ENCODE data around the gene ADCY5. TPM values are rescaled to one million over a fixed set of nuclear protein-coding genes. Genes with fewer than 3 reads are reported as not detected.
"Not testable (repeated sequence)": the region's sequence is repeated elsewhere in the genome, so short reads cannot be mapped to it uniquely, and the experiment has no call there.

Gene ADCY5
- total RNA-seq, 1 donor from 2014 or later, result 27.8 TPM

GRCh38 chr3:123261666-123262065 lies 187.2 kb downstream of the ADCY5 start:
- DNase-seq (ENCODE audit: low spot score), result no peak

- no peak for DNase-seq (ENCODE audit: low spot score)
Measured at GRCh38 chr3:123258811-123259420, 190.0 kb downstream of the ADCY5 start.

GRCh38 chr3:123258359-123258758 lies 190.5 kb downstream of the ADCY5 start:
- no peak for DNase-seq (ENCODE audit: low spot score)

GRCh38 chr3:123256256-123256655 lies 192.6 kb downstream of the ADCY5 start:
- no peak for DNase-seq (ENCODE audit: low spot score)

- no peak for DNase-seq (ENCODE audit: low spot score)
Measured at GRCh38 chr3:123246866-123247265, 202.0 kb downstream of the ADCY5 start.

- no peak for DNase-seq (ENCODE audit: low spot score)
Measured at GRCh38 chr3:123244128-123244527, 204.8 kb downstream of the ADCY5 start.

GRCh38 chr3:123239756-123240155 lies 209.1 kb downstream of the ADCY5 start:
- DNase-seq (ENCODE audit: low spot score), result no peak

GRCh38 chr3:123239186-123239585 lies 209.7 kb downstream of the ADCY5 start:
- DNase-seq (ENCODE audit: low spot score), result not testable (repeated sequence)

- DNase-seq (ENCODE audit: low spot score), result no peak
Measured at GRCh38 chr3:123236902-123237301, 212.0 kb downstream of the ADCY5 start.

Other genes with a start within 250 kb of the ADCY5 start
- gene SEC22A, start 247.1 kb downstream of the ADCY5 start, total RNA-seq, result 15.2 TPM
- gene HACD2, start 136.0 kb upstream of the ADCY5 start, total RNA-seq, result 20.6 TPM

Measured in ureter (tissue), 1 donor.